Smooth muscle cell (in vitro differentiated cells): Measurements from ENCODE around the gene MTM1. TPM values are rescaled to one million over a fixed set of nuclear protein-coding genes. Genes with fewer than 3 reads are reported as not detected.

Experiments used
- DNase-seq: peaks from one replicate; lab custom pipeline; 2025; ENCODE audit not compliant: unreplicated experiment; lab: John Stamatoyannopoulos, UW
- H2AFZ ChIP-seq: fragments of 200-600 bp; sonication (generic); 2 replicates; pipeline ENCODE4 v1.6.0; 2016; ENCODE audit warnings: antibody characterized with exemption, low read depth, mild to moderate bottlenecking
- H3F3A ChIP-seq: fragments of 200-600 bp; sonication (generic); 2 replicates; pipeline ENCODE4 v1.6.0; 2017; ENCODE audit warnings: antibody characterized with exemption, low read depth
- H3K27ac ChIP-seq: fragments of 200-600 bp; sonication (generic); 2 replicates; pipeline ENCODE4 v1.5.1; 2016; ENCODE audit warnings: low read depth, mild to moderate bottlenecking
- H3K27me3 ChIP-seq: fragments of 200-600 bp; sonication (generic); 2 replicates; pipeline ENCODE4 v1.6.1; 2016; ENCODE audit warnings: low read depth, mild to moderate bottlenecking
- H3K36me3 ChIP-seq: fragments of 200-600 bp; sonication (generic); 2 replicates; pipeline ENCODE4 v1.5.1; 2016; ENCODE audit warnings: low read depth
- H3K4me1 ChIP-seq: fragments of 200-600 bp; sonication (generic); 2 replicates; pipeline ENCODE4 v1.5.1; 2016; ENCODE audit warnings: low read depth
- H3K4me2 ChIP-seq: fragments of 200-600 bp; sonication (generic); 2 replicates; pipeline ENCODE4 v1.6.0; 2016; ENCODE audit warnings: mild to moderate bottlenecking
- H3K4me3 ChIP-seq: fragments of 200-600 bp; sonication (generic); 2 replicates; pipeline ENCODE4 v1.5.1; 2016; ENCODE audit warnings: mild to moderate bottlenecking
- H3K79me2 ChIP-seq: fragments of 200-600 bp; sonication (generic); 2 replicates; pipeline ENCODE4 v1.6.0; 2016; ENCODE audit warnings: low read depth, mild to moderate bottlenecking
- H3K9ac ChIP-seq: fragments of 200-600 bp; sonication (generic); 2 replicates; pipeline ENCODE4 v1.6.0; 2016; ENCODE audit warnings: low read depth
- H3K9me3 ChIP-seq: fragments of 200-600 bp; sonication (generic); replicated peaks from 2 replicates; pipeline ENCODE4 v1.5.1; 2016; ENCODE audit warnings: low read depth
- H4K20me1 ChIP-seq: fragments of 200-600 bp; sonication (generic); 2 replicates; pipeline ENCODE4 v1.6.0; 2016; ENCODE audit warnings: low read depth
- CTCF ChIP-seq: fragments of 200-600 bp; sonication (generic); IDR thresholded peaks from 2 replicates; pipeline ENCODE4 v1.5.1; 2017; ENCODE audit warnings: borderline replicate concordance, mild to moderate bottlenecking, antibody characterized with exemption; ENCODE audit not compliant: insufficient read depth, poor library complexity, severe bottlenecking
- WGBS: methylation state at CpG from one replicate; pipeline ENCODE4 v1.1.7; 2016; ENCODE audit warnings: low lambda C conversion rate; 5-methylcytosine and 5-hydroxymethylcytosine counted together
- polyA plus RNA-seq: library from polyadenylated mRNA; unstranded; fragments of >200 nt; fragmentation: Nextera tagmentation; extraction: Ambion mirVana; gene quantifications from 2 replicates; pipeline ENCODE4 v1.2.1, GENCODE V29; 2016
- total RNA-seq: library from RNA; depleted of rRNA; stranded (reverse); fragments of >200 nt; gene quantifications from 2 replicates; pipeline ENCODE4 v1.2.3, GENCODE V29; 2014

MTM1 gene
- total and polyA plus RNA-seq, 2 experiments from 2014 or later = 5.1 to 12.9 TPM

- Histone ChIP-seq H3K36me3 (no peaks in the 10 kb centered on the region), H3K27me3 (no peaks in the 10 kb centered on the region), H4K20me1 (no peaks in the 10 kb centered on the region), H3K79me2 (no peaks in the 10 kb centered on the region), H3K9me3 (no peaks in the 10 kb centered on the region), H3K4me3 (no peak overlapping the region), H3K4me1 (peaks cover 10% of the 10 kb centered on the region), H3K4me2 (peak overlapping the region; percentile 0), H3K9ac (no peak overlapping the region), H3F3A (no peaks in the 10 kb centered on the region), H2AFZ (no peak overlapping the region), H3K27ac (no peak overlapping the region)
- no peak for TF ChIP-seq CTCF
- 33% methylated on average over 1 of the region's 1 CpG for WGBS
- DNase-seq = no peak
Measured at GRCh38 chrX:150594584-150594983, 26.2 kb downstream of the MTM1 start.

- Histone ChIP-seq H4K20me1 (no peaks in the 10 kb centered on the region), H3K27me3 (no peaks in the 10 kb centered on the region), H3K4me2 (no peak overlapping the region), H3K4me3 (no peak overlapping the region), H3K4me1 (peaks cover 10% of the 10 kb centered on the region), H3K79me2 (no peaks in the 10 kb centered on the region), H3K9me3 (no peaks in the 10 kb centered on the region), H2AFZ (no peak overlapping the region), H3K27ac (no peak overlapping the region), H3K9ac (no peak overlapping the region), H3F3A (no peaks in the 10 kb centered on the region), H3K36me3 (no peaks in the 10 kb centered on the region)
- no peak for TF ChIP-seq CTCF
- WGBS = 65% methylated on average over 1 of the region's 1 CpG
- no peak for DNase-seq
Measured at GRCh38 chrX:150599226-150599625, 30.8 kb downstream of the MTM1 start.

- Histone ChIP-seq H3F3A (no peaks in the 10 kb centered on the region), H3K9me3 (no peaks in the 10 kb centered on the region), H3K4me1 (no peaks in the 10 kb centered on the region), H3K4me2 (no peak overlapping the region), H3K36me3 (no peaks in the 10 kb centered on the region), H3K9ac (no peak overlapping the region), H3K27me3 (no peaks in the 10 kb centered on the region), H3K79me2 (no peaks in the 10 kb centered on the region), H2AFZ (no peak overlapping the region), H4K20me1 (no peaks in the 10 kb centered on the region), H3K4me3 (no peak overlapping the region), H3K27ac (no peak overlapping the region)
- DNase-seq = no peak
- TF ChIP-seq CTCF = no peak
Measured at GRCh38 chrX:150602296-150602695, 33.9 kb downstream of the MTM1 start.

GRCh38 chrX:150602743-150603142, 34.3 kb downstream of the MTM1 start:
- no peak for TF ChIP-seq CTCF
- WGBS = 91% methylated on average over 3 of the region's 3 CpGs
- Histone ChIP-seq H3K9ac (no peak overlapping the region), H3K4me3 (no peak overlapping the region), H3F3A (no peaks in the 10 kb centered on the region), H3K27me3 (no peaks in the 10 kb centered on the region), H3K79me2 (no peaks in the 10 kb centered on the region), H2AFZ (no peak overlapping the region), H4K20me1 (no peaks in the 10 kb centered on the region), H3K36me3 (no peaks in the 10 kb centered on the region), H3K27ac (no peak overlapping the region), H3K4me2 (no peak overlapping the region), H3K9me3 (no peaks in the 10 kb centered on the region), H3K4me1 (no peaks in the 10 kb centered on the region)
- DNase-seq = no peak
